HUDEP-2 (cell line): ENCODE results near the gene CCNY.
"Not testable (repeated sequence)": the region's sequence is repeated elsewhere in the genome, so short reads cannot be mapped to it uniquely, and the experiment has no call there.

Experiments
- DNase-seq, 76 experiments: peaks; one replicate each; lab custom pipeline; 2025; ENCODE audit not compliant: unreplicated experiment in 76 of 76; lab: John Stamatoyannopoulos, UW

The CCNY gene

GRCh38 chr10:35399414-35400009 is 63.2 kb downstream of the CCNY start:
- peak in 41 of 76 experiments; percentile 8 to 69 (median 28) for DNase-seq

- DNase-seq = no peak
These were observed 64.4 kb downstream of the CCNY start for GRCh38 chr10:35400595-35401268.

GRCh38 chr10:35403491-35403890 is 67.2 kb downstream of the CCNY start:
- DNase-seq = not testable (repeated sequence)

- not testable (repeated sequence) for DNase-seq
These were observed 67.8 kb downstream of the CCNY start for GRCh38 chr10:35404077-35404476.

GRCh38 chr10:35406003-35406630 is 69.8 kb downstream of the CCNY start:
- DNase-seq = not testable (repeated sequence)

- not testable (repeated sequence) for DNase-seq
These were observed 71.4 kb downstream of the CCNY start for GRCh38 chr10:35407696-35408095.

- peak in 1 of 76 experiments; percentile 5 for DNase-seq
These were observed 72.8 kb downstream of the CCNY start for GRCh38 chr10:35409094-35409582.

- DNase-seq = no peak
These were observed 73.5 kb downstream of the CCNY start for GRCh38 chr10:35409808-35410207.

- DNase-seq = no peak
These were observed 75.9 kb downstream of the CCNY start for GRCh38 chr10:35412003-35412723.

- DNase-seq = no peak
These were observed 76.7 kb downstream of the CCNY start for GRCh38 chr10:35412900-35413491.

GRCh38 chr10:35413985-35414861 is 77.9 kb downstream of the CCNY start:
- DNase-seq = no peak

- no peak for DNase-seq
These were observed 79.2 kb downstream of the CCNY start for GRCh38 chr10:35415505-35415904.

- DNase-seq = no peak
These were observed 80.5 kb downstream of the CCNY start for GRCh38 chr10:35416619-35417312.

GRCh38 chr10:35417313-35417625 is 81.0 kb downstream of the CCNY start:
- no peak for DNase-seq

GRCh38 chr10:35417795-35418194 is 81.5 kb downstream of the CCNY start:
- DNase-seq = no peak

- DNase-seq = not testable (repeated sequence)
These were observed 82.3 kb downstream of the CCNY start for GRCh38 chr10:35418580-35418979.

GRCh38 chr10:35420044-35420443 is 83.7 kb downstream of the CCNY start:
- DNase-seq = no peak

GRCh38 chr10:35420827-35421552 is 84.7 kb downstream of the CCNY start:
- no peak for DNase-seq
